HPDE6-E6E7 (cell line): ENCODE results near the gene LCORL.
"Not testable (repeated sequence)": the region's sequence is repeated elsewhere in the genome, so short reads cannot be mapped to it uniquely, and the experiment has no call there.

ENCODE experiments used
- DNase-seq: peaks from one replicate; pipeline ENCODE4 v3.0.0; 2011; ENCODE audit warnings: missing footprints; ENCODE audit errors: extremely low spot score

Gene LCORL

GRCh38 chr4:17932041-17932440, 89.5 kb downstream of the LCORL start:
- peak; percentile 2 for DNase-seq

GRCh38 chr4:17930256-17930655, 91.3 kb downstream of the LCORL start:
- DNase-seq, result no peak

GRCh38 chr4:17924189-17924588, 97.4 kb downstream of the LCORL start:
- no peak for DNase-seq

DNA sequence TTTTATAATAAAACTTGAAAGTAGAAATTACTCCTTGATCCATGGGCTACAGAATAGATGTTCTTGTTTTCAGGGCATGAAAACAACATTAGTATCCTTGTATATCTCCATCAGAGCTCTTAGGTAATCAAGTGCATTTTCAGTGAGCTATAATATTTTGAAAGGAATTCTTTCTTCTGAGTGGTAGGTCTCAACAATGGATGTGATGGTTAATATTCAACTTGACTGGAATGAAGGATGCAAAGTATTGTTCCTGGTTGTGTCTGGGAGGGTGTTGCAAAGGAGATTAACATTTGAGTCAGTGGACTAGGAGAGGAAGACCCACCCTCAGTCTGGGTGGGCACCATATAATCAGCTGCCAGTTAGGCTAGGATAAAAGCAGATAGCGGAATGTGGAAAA, 100.1 kb downstream of the LCORL start:
- no peak for DNase-seq

- no peak for DNase-seq
These were observed 100.9 kb downstream of the LCORL start for GRCh38 chr4:17920681-17921080.

GRCh38 chr4:17915439-17915838, 106.1 kb downstream of the LCORL start:
- DNase-seq, result no peak

- no peak for DNase-seq
These were observed 109.5 kb downstream of the LCORL start for GRCh38 chr4:17912011-17912410.

- DNase-seq, result no peak
These were observed 109.9 kb downstream of the LCORL start for GRCh38 chr4:17911608-17912007.

DNA sequence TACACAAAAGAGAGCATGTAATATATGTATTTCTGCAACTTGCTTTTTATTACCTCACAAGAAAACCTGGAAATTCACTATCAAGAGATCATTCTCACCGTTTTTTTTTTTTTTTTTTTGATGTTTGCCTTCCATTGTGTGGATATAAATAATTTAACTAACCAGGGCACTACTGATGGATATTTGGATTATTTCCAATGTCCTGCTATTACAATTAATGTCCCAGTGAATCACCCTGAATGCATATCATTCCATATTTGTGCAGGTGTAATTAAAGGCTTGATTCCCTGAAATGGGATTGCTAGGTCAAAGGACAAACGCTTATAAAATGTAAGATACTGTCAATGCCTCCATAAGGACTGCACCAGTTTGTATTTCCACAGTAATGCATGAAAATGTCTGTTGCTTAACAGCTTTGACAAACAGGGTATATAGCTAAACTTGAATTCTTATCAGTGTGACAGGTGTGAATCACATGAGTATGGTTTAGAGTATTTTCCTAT, 123.0 kb downstream of the LCORL start:
- DNase-seq, result no peak

GRCh38 chr4:17895481-17895880, 126.1 kb downstream of the LCORL start:
- DNase-seq, result no peak

- no peak for DNase-seq
These were observed 127.1 kb downstream of the LCORL start for GRCh38 chr4:17894421-17894820.

DNA sequence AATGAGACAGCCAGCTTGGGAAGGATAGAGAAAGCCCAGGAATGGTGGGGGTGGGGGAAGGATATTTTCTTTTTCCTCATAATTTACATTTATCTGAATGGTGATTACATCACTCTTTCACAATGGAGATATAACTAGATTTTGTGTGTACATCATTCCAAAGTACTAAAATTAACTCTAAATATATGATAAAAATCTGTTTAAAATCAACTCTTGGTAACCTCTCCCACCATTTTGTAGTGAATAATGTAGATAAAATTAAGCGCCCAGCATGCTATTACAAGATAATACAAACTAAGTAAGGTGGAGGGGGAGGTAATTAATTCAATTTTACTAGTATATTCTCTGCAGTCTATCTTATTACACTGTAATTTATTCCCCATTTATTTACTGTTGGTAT, 131.9 kb downstream of the LCORL start:
- DNase-seq, result no peak

- no peak for DNase-seq
These were observed 137.0 kb downstream of the LCORL start for GRCh38 chr4:17884511-17884910.

GRCh38 chr4:17884063-17884462, 137.5 kb downstream of the LCORL start:
- no peak for DNase-seq

DNA sequence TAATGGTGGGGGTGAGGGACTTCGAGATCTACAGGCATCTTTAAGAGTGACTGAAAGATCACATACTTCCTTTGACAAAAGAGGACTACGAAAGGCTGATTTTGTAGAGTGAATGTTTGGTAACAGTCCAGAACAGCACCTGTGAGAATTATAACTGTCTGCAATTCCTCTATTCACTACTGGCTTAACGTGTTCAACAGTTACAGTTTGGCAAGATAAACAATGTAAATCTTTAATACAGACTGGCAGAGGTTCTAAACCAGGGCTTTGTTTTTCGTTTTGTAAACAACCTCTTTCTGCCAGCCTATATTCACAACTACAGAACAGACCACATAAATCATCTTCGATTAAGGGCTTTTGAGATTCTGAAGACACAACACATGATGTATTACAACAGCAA, 143.9 kb downstream of the LCORL start:
- DNase-seq, result no peak

DNA sequence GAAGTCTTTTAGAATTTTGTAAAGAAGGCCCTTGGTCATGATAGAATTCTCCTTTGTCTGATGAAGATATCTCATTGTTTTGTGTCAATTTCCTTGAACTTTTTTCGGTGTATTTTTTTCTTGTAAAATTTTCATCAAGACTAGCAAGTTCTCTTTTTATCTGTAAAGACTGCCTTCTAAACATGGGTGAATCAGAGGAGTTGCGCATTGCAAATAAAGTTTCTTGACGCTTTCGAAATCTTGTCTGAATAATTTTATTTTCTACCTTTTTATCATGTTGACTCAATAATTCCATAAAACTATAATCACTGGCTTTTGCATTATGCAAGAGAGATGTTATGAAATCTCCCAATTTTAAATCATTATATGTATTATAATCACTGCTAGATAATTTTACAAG, 144.6 kb downstream of the LCORL start:
- DNase-seq, result no peak

- no peak for DNase-seq
These were observed 146.0 kb downstream of the LCORL start for GRCh38 chr4:17875402-17876070.

GRCh38 chr4:17869327-17869726, 152.2 kb downstream of the LCORL start:
- DNase-seq, result no peak

DNA sequence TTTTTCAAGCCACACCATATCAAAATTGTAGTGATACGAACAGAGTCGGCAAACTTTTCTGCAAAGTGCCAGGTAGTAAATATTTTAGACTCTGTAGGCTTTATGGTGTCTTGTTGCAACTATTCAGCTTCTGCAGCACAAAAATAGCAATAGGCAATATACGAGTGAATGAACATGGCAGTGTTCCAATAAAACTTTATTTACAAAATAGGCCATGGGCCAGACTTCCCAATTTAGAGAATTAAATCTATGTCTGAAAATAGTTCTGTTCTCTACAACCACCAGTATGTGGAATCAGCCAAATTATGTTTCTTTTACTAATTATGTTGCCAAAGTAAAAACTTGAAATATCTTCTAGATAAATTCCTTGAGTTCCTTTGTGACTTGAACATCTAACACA, 154.3 kb downstream of the LCORL start:
- no peak for DNase-seq

DNA sequence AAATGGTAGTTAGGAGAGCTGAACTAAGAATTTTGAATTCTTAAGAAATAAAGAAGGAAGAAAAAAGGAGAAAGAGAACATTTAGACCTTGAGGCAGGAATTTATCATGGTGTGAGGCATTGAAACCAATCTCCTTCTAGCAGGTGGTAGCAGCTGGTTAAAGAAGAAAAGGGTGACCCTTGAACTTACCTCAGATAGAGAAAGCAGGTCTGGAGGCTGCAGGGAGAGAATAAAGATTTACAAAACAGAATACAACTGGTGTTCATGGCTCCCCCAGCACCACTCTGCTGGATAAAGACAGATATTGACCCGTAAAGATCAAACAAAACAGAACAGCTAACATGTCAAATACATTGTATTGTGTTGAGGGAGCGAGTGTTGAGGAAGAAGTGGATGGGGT, 154.7 kb downstream of the LCORL start:
- no peak for DNase-seq

GRCh38 chr4:17865866-17866363, 155.6 kb downstream of the LCORL start:
- DNase-seq, result no peak

GRCh38 chr4:17861906-17862305, 159.6 kb downstream of the LCORL start:
- not testable (repeated sequence) for DNase-seq

- no peak for DNase-seq
These were observed 161.7 kb downstream of the LCORL start for GRCh38 chr4:17859793-17860406.
